GM19452 (cell line): ENCODE results near the gene LRRC14B.
"Not testable (repeated sequence)": the region's sequence is repeated elsewhere in the genome, so short reads cannot be mapped to it uniquely, and the experiment has no call there.

Experiments used
- ATAC-seq: cut with Tn5 transposase; IDR thresholded peaks from one replicate; pipeline ENCODE4 v1.9.1; 2021; ENCODE audit not compliant: unreplicated experiment

Gene LRRC14B

GRCh38 chr5:190366-191035 lies 794 bp upstream of the LRRC14B start:
- no peak for ATAC-seq

DNA sequence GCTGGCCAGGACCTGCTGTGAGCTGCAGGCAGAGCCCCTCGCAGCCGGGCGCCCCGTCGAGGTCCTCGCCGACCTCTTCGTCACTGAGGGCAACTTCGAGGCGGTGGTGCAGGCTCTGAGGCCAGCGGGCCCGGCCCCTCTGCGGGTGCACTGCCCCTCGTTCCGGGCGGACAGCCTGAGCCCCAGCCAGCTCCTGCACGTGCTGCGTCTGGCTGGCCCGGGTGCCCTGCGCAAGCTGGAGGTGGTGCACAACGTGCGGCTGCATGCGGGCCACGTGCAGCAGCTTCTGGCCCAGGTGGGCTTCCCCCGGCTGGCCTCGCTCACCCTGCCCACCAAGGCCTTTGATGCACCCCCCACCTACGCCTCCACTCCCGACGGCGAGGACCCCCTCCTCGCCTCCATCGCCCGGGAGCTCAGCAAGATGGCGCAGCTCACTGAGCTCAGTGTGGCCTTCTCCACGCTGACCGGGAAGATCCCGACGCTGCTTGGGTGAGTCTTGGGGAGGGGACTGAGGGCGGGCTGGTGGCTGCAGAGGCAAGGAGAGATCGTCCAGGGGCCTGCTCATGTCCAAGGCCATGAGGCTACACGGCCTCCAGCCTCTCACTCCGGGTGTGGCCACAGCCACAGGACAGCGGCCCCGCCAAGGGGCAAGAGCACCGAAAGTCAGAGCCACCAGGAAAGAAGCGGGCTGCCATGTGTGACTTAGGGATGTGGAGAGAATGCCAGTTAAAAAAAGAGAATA lies 825 bp downstream of the LRRC14B start:
- no peak for ATAC-seq

- ATAC-seq, result no peak
Measured at GRCh38 chr5:192691-192969, 1.3 kb downstream of the LRRC14B start.

DNA sequence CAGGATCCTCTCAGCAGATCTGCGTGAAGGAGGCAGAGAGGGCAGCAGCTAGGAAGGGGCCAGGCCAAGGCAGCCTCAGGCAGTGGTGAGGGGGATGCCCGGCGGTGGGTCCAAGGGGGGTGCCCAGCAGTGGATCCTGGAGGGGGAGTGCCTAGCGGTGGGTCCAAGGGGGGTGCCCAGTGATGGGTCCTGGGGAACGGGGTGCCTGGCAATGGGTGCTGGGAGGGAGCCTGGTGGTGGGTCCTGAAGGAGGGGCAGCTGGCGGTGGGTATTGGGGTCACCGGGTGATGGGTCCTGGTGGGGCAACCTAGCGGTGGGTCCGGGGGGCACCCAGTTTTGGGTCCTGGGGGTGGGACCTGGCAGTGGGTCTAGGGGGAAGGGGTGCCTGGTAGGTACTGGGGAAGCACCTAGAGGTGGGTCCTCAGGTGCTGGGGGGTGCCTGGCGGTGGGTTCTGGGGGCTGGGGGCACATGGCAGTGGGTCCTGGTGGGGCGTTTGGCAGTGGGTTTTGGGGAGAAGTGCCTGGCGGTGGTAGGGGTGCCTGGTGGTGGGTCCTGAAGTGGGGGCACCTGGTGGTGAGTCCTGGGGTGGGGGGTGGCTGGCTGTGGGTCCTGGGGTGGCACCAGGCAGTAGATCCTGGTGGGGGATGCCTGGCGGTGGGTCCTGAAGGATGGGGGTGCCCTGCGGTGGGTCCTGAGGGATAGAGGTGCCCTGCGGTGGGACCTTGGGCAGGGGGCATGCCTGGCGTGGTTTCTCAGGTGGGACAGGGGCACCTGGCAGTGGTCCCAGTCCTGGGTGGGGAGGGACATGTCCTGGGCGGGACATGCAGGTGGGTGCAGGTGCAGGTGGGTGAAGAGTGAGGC lies 1.9 kb downstream of the LRRC14B start:
- no peak for ATAC-seq

- no peak for ATAC-seq
Measured at GRCh38 chr5:194102-194501, 2.8 kb downstream of the LRRC14B start.

- no peak for ATAC-seq
Measured at GRCh38 chr5:194603-195209, 3.4 kb downstream of the LRRC14B start.

- ATAC-seq, result no peak
Measured at GRCh38 chr5:195401-196160, 4.3 kb downstream of the LRRC14B start.

DNA sequence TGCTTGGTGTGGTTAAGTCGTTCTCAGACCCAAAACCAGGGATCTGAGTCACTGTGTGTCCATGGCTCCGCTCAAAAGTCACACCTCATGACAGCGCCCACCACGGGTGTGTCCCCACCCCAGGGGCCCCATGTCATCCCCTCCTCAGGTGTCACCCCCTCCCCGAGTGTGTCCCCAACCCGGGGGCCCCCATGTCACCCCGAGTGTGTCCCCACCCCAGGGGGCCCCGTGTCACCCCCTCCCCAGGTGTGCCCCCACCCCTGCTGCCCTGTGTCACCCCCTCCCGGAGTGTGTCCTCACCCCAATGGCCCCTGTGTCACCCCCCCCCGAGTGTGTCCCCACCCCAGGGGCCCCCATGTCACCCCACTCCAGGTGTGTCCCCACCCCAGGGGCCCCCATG lies 5.1 kb downstream of the LRRC14B start:
- no peak for ATAC-seq

DNA sequence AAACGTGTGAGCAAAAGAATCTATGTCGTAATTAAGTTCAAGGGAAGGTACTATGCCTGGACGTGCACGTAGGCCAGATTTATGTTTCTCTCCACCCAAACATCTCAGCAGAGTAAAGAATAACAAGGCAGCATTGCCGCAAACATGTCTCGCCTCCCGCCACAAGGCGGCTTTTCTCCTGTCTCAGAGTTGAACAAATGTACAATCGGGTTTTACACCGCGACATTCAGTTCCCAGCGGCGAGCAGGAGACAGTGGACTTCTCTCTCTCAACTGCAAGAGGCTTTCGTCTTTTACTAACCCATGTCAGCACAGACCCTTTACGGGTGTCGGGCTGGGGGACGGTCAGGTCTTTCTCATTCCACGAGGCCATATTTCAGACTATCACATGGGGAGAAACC lies 5.7 kb downstream of the LRRC14B start:
- ATAC-seq, result not testable (repeated sequence)

DNA sequence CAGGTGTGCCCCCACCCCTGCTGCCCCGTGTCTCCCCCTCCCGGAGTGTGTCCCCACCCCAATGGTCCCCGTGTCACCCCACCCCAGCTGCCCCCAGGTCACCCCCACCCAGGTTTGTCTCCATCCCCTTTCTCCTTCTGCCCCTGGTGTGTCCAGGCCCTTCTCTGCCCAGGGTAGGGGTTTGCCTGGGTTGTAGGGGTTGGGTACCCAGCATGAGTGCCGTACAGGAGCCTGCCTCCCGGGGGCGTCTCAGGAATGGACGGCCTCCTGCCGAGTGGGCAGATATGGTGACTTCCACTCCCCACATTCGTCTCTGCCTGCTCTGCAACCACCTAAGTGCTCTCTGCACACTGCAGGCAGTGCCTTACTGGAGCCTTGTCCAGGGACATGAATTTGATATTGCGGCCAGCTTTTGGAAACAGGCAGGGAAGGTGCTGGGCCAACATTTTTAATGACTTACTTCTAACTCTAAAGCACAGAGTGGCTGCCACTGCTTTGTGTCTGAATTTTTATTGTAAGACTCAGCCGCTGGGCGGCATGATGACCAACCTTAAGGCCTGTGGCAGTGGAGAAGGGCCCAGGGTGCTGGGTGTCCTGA lies 6.7 kb downstream of the LRRC14B start:
- ATAC-seq, result no peak

- ATAC-seq, result no peak
Measured at GRCh38 chr5:198516-199196, 7.4 kb downstream of the LRRC14B start.

DNA sequence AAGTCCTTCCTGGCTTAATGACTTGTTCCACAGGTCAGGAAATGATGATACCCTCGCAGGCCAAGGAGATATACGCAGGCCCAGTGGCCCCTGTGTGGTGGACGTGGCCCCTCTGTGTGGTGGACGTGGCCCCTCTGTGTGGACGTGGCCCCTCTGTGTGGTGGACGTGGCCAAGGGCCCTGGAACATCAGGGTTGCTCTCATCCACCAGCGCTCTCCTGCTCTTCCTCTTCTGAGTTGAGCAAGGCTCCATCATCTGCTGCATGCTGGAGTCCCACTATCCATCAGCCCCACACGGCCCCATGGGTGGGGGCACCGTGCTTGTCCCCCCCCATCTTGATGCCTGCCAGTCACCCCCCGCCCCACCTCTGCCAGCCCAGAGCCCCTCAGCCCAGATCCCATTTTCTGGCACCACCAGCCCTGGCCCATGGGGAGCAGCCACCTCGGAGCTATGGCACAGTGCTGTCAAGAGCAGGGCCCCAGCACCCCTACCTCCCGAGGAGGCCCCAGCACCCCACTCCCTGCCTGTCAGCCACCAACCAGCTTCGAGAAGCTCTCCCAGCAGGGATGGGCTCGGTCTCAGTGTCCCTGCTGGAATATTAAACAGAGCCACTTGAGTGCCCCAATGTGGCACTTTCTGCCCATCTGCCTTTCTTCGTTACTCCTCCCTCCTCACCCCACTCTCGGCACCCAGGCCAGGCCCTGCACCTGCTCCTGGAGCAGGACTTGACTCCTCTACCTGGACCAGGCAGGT lies 8.1 kb downstream of the LRRC14B start:
- no peak for ATAC-seq

- ATAC-seq, result no peak
Measured at GRCh38 chr5:199950-200645, 8.8 kb downstream of the LRRC14B start.

- no peak for ATAC-seq
Measured at GRCh38 chr5:200985-201384, 9.7 kb downstream of the LRRC14B start.

GRCh38 chr5:201672-202071 lies 10.4 kb downstream of the LRRC14B start:
- ATAC-seq, result no peak

- no peak for ATAC-seq
Measured at GRCh38 chr5:203246-203930, 12.1 kb downstream of the LRRC14B start.

GRCh38 chr5:204001-204400 lies 12.7 kb downstream of the LRRC14B start:
- ATAC-seq, result no peak

DNA sequence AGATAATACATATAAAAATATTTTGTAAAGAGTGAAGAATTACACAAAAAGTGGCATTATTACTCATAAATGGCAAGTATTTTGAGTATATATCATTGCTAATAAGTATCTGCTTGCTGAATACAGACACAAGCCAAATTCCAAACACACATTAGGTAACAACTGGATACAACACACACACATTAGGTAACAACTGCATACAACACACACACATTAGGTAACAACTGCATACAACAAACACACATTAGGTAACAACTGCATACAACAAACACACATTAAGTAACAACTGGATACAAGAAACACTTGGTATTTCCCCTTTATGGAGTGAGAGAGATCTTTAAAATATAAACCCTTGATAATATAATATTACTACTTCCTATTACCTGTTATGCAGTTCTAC lies 13.2 kb downstream of the LRRC14B start:
- no peak for ATAC-seq
